Fibroblast of upper back skin (primary cell): Measurements from ENCODE around the gene PROKR2.

Experiments used
- DNase-seq: peaks from one replicate; pipeline ENCODE4 v3.0.0-alpha.2; 2013

The PROKR2 gene

DNA sequence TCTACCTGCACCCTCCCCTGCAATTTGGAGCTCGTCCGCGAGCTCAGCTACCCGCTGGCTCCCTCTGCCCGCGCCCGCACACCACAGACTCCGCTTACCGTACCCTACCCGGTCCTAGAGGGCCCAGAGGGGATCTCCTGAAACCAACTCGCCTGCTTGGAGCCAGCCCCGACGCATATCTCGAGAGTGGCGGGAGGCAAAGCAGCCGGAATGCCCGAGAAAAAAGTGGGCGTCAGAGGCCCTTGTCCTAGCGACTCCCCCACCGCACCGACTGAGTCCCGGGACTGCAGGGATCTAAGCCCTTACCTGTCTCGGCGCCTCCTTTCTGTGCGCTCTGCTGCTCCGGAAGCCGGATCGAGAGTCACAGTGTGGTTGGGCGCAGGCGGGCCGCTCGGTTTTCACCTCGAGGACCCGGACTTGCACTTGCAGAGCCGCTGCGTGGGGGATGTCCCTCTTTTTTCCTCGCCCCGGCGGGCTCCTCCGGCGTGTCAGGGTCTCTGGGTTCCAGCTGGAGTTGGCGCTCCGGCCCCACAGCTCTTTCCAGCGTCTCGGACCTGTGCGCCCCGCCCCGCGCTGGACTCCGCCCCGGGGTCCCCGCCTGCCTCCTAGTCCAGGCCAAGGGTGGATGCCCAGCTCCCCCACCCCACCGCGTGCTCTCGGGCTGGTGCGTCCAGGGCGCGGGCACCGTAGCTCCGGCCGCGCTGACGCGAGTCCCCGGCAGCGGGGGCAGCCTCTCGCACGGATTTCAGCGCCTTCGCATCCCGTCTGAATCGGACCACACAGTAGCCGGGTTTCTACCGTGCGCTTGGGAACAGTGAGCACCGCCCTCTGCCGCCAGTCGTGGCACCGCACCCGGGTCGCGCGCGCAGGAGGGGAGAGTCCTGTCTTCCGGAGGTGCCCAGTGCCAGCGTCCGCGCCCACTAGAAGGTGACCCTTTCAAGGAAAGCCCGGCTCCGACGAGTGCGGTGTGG lies at the start of gene PROKR2:
Gene PROKR2 (minus strand): TSS at position 767 of the 971 bp plus-strand sequence. CDS start 2,585 bp downstream, outside the sequence.
- DNase-seq: no peak

DNA sequence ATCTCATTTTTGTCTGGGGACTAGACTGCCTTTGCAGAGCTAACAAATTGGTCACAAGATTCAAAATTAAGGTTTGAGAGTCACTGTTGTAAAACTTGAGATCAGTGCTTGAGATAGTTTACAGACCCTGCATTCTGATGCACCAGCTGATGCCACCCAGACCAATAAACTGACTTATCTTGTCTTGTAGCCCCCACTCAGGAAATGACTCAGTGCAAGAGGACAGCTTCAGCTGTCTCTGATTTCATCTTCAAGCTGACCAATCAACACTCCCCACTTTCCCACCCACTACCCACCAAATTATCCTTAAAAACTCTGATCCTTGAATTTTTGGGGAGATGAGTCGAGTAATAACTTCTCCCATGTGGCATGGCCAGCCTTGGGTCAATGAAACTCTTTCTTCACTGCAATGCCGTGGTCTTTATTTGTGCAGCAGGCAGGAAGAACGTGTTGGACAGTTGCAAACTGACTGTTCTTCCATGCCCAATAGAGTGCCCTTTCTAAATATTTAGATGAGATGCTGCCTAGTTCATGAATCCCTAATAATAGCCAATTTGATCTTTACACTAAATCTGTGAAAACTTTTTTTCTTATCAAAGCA lies 48.3 kb upstream of the PROKR2 start:
- peak; percentile 27 for DNase-seq

DNA sequence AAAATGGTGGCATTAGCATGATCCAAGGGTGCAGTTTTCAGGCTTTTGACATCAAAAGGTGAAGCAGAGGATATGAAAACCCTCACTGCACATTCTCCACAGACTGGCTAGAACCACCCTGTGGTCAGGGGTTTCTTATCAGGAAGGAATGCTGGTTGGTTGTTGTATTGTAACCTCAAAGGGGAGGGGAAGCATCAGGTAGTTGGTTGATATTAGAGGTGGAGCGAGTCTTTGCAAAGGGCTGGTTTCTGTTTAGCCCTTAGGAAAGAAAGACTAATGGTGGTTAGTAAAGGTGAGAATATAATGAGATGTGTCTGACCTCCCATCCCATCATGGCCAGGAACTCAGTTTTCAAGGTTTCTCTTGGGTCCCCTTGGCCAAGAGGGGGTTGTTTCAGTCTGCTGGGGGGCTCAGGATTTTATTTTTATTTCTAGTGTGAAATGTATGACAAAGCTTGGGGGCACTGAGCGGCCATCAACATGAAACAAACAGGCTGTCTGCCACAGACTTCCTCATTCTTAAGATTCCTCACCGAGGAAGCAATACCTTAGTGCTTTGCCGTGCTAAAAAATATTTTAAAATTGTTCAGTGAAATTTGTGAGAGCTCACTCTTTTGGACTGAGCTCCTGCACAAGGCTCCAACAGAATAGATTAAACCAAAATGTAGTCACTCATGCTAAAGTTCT lies 47.5 kb upstream of the PROKR2 start:
- no peak for DNase-seq

- no peak for DNase-seq
Measured at GRCh38 chr20:5362771-5363170, 46.0 kb upstream of the PROKR2 start.

GRCh38 chr20:5361176-5361575 lies 44.4 kb upstream of the PROKR2 start:
- DNase-seq: no peak

GRCh38 chr20:5357946-5358345 lies 41.2 kb upstream of the PROKR2 start:
- no peak for DNase-seq

GRCh38 chr20:5356941-5357340 lies 40.2 kb upstream of the PROKR2 start:
- DNase-seq: no peak

- no peak for DNase-seq
Measured at GRCh38 chr20:5354901-5355300, 38.1 kb upstream of the PROKR2 start.

DNA sequence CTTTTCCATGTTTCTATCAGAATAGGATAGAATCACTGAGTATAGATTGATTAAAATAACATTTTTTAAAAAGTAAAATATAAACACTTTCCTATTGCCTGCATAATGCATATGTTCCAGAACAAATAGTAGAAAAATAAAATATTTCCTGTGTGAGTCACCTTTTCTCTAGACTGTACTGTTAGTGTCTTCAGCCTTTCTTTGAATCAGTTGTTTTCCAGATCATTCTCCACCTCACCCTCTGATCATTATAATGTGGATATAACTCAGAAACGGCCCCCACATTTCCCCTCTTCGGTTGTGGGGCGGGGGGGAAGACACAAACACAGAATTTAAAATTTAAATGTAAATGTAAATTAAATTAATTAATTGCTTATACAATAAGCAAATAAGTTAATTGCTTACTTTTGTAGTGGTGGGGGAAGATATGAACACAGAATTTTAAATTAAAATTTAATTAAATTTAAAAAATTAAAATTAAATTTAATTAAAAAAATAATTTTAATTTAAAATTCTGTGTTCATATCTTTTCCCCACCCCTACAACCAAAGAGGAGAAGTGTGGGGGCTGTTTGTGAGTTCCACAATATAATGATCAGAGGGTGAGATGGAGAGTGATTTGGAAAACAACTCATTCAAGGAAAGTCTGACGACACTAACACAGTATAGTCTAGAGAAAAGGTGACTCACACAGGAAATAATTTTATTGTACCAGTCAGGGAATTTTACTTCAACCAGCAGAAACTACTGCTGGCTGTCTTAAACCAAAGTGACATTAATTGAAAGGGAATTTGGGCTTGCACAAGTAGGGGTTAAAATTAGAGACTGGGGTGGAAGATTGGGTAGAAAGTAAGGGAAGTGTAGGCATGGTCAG lies 37.1 kb upstream of the PROKR2 start:
- DNase-seq: peak; percentile 50

- no peak for DNase-seq
Measured at GRCh38 chr20:5349448-5349847, 32.7 kb upstream of the PROKR2 start.

- DNase-seq: no peak
Measured at GRCh38 chr20:5342021-5342420, 25.3 kb upstream of the PROKR2 start.

DNA sequence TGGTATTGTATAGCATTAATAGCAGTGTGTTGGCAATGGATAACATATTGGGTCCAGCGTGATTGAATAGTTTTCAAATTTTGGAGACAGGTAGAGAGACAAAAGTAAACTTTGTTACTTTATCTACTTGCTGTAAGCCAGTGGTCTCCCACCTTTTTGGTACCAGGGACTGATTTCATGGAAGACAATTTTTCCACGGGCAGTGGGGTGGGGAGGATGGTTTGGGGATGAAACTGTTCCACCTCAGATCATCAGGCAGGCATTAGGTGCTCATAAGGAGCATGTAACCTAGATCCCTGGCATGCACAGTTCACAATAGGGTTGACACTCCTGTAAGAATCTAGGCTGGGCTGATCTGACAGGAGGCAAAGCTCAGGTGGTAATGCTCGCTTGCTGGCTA lies 14.6 kb upstream of the PROKR2 start:
- no peak for DNase-seq

- no peak for DNase-seq
Measured at GRCh38 chr20:5328268-5328667, 11.5 kb upstream of the PROKR2 start.

DNA sequence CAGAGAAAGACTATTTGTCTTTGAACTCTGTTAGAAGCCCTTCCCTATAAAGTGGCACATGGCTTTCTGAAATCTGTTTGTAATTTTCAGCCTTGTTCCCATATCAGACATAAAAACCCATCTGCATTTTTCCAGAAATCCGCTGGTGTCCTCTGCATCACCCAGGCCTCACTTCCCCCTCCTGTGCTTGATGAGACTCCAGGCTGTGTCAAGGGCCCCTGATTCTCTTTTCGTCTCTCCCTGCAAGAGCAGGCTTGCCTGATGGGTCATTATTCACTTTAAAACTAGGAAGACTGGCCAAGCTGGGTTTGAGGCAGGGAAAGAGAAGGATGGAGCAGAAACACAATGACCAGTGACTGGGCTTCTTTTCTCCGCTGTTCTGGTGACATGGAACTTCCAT lies 10.6 kb upstream of the PROKR2 start:
- no peak for DNase-seq

DNA sequence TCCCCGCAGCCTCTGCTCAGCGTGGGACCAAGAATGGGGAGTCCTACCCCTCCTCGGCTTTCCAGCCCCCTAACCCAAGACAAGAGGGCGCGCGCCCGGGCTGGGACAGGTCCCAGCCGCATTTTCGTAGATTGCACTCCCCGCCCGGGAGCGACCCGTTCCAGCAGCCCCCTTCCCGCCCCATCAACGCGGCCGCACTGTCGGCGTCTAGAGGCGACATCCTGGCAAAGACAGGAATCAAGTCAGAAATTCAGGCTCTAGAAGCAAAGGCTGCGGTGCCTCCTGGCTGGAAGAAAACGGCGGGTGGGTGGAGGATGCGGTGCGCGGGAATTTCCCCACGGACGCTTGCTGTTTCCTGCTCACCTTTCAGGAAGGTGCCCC lies 957 bp downstream of the PROKR2 start:
- DNase-seq: no peak

DNA sequence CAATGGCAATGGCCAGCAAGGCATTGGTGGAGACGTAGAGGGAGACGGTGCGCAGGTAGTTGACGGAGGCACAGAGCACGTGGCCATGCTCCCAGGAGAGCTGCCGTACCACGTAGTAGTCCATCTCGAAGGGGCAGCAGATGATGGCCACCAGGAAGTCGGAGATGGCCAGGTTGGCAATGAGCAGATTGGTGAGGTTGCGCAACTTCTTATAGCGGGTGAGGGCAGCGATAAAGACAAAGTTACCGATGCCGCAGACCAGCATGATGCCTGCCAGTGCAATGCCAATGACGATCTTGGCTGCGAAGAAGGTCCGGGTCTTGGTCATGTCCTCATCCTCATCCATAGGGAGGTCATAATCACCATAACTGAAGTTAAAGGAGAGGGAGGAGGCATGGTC lies 2.8 kb downstream of the PROKR2 start:
- no peak for DNase-seq

DNA sequence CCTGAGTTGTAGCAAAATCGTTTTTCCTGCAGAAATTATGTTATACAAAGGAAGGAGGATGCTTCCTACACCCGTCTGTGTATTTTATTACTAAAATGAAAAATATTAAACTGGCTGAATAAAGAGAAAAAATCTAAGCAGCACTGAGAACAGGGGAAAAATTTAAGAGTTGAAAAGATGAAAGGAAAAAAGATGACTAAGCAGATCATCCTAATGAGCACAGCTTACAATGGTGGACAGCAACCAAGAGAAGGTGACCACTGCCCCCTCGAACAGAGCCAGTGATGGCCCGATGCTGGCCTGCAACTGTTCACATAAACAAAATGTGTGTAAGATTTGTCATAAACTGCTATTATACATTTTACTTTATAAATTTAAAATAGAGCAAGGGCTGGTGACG lies 4.2 kb downstream of the PROKR2 start:
- no peak for DNase-seq

- DNase-seq: no peak
Measured at GRCh38 chr20:5309971-5310370, 6.8 kb downstream of the PROKR2 start.

DNA sequence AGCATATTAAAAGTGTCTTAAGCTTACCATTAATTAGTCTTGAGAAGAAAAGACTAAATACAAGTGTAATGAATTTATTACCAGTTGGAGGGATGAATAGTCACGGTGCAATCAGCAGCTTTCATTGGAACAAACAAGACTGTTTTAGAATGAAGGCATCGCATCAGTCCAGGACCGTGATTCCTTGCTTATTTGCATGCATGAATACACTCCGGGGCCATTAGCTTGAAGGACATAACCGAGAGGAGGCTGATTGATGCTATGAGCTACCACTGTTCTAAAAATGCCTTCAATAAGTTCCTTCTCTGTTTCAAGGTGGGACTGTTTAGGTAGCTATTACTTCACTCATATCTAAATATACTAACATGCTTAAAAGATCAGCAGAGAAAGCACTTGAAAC lies 17.9 kb downstream of the PROKR2 start:
- no peak for DNase-seq

GRCh38 chr20:5297280-5298004 lies 19.3 kb downstream of the PROKR2 start:
- peak; percentile 15 for DNase-seq

DNA sequence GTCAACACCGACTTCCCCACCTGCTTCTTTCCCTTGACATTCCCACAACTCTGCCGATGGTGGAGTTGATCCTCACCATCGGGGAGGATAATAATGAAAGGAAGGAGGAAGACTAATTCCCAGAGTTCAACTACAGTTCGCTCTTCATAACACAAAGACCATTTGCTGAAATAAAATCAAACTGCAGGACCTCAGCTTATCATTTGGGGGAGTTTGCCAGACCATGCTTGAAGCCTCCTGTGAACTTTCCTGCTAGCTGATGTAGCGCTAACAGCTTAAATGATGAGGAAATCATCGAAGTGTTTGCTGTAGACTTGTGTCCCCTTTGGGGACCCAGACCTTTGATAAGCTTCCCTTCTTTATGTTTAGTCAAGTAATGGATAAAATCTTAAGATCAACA lies 26.2 kb downstream of the PROKR2 start:
- no peak for DNase-seq

GRCh38 chr20:5282561-5282960 lies 34.2 kb downstream of the PROKR2 start:
- DNase-seq: no peak
